ENCODE measurements around the gene ANKZF1.

DNA sequence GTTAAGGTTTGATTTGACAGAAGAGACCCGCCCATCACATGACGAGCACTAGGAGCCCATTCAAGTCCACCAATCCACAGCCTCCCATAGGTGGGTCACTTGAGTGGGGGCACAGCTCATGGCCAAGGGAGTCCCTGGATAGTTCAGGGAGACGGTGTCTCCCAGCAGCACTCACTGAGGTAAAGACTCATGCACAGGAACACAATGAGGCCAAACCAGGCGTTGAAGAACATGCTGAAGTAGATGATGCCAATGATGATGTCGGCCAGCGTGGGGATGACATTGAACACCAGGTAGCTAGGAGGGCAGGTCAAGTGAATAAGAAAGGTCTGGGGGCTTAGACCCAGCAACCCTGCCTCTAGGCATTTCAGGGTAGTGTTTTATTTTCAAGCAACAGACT, 14.8 kb upstream of the ANKZF1 start:
- TF ChIP-seq, protein P1, sequence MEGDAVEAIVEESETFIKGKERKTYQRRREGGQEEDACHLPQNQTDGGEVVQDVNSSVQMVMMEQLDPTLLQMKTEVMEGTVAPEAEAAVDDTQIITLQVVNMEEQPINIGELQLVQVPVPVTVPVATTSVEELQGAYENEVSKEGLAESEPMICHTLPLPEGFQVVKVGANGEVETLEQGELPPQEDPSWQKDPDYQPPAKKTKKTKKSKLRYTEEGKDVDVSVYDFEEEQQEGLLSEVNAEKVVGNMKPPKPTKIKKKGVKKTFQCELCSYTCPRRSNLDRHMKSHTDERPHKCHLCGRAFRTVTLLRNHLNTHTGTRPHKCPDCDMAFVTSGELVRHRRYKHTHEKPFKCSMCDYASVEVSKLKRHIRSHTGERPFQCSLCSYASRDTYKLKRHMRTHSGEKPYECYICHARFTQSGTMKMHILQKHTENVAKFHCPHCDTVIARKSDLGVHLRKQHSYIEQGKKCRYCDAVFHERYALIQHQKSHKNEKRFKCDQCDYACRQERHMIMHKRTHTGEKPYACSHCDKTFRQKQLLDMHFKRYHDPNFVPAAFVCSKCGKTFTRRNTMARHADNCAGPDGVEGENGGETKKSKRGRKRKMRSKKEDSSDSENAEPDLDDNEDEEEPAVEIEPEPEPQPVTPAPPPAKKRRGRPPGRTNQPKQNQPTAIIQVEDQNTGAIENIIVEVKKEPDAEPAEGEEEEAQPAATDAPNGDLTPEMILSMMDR (IDR thresholded peaks at IDR 0.05) = no peak
- TF ChIP-seq, protein P2, sequence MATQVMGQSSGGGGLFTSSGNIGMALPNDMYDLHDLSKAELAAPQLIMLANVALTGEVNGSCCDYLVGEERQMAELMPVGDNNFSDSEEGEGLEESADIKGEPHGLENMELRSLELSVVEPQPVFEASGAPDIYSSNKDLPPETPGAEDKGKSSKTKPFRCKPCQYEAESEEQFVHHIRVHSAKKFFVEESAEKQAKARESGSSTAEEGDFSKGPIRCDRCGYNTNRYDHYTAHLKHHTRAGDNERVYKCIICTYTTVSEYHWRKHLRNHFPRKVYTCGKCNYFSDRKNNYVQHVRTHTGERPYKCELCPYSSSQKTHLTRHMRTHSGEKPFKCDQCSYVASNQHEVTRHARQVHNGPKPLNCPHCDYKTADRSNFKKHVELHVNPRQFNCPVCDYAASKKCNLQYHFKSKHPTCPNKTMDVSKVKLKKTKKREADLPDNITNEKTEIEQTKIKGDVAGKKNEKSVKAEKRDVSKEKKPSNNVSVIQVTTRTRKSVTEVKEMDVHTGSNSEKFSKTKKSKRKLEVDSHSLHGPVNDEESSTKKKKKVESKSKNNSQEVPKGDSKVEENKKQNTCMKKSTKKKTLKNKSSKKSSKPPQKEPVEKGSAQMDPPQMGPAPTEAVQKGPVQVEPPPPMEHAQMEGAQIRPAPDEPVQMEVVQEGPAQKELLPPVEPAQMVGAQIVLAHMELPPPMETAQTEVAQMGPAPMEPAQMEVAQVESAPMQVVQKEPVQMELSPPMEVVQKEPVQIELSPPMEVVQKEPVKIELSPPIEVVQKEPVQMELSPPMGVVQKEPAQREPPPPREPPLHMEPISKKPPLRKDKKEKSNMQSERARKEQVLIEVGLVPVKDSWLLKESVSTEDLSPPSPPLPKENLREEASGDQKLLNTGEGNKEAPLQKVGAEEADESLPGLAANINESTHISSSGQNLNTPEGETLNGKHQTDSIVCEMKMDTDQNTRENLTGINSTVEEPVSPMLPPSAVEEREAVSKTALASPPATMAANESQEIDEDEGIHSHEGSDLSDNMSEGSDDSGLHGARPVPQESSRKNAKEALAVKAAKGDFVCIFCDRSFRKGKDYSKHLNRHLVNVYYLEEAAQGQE (IDR thresholded peaks at IDR 0.05; ENCODE audit: insufficient read depth in 1 of 2, low read depth in 2 of 2, low read length in 1 of 2) = no peak
- TF ChIP-seq TCF7L2 (IDR thresholded peaks at IDR 0.05; ENCODE audit: low read depth, low read length) (no peak), POLR2AphosphoS5 (IDR thresholded peaks at IDR 0.05; ENCODE audit: low read depth, low read length) (no peak), SIN3A (IDR thresholded peaks at IDR 0.05; ENCODE audit: borderline replicate concordance, insufficient read depth, low read depth, low read length) (no peak)
